Uterus (tissue), 4 donors: ENCODE results near the gene FAM185A. TPM values are rescaled to one million over a fixed set of nuclear protein-coding genes. Genes with fewer than 3 reads are reported as not detected.

ENCODE experiments used
- DNase-seq, 2 donors: peaks; one replicate each; pipeline ENCODE4 v3.0.0-alpha.2; 2019 to 2020
- H3K27ac ChIP-seq, 2 donors: fragments of 200-600 bp; sonication (generic); 1 replicate in 1 of 2; 2 replicates in 1 of 2; pipeline ENCODE4 v1.5.1; 2016 to 2018
- H3K27me3 ChIP-seq, 2 donors: fragments of 200-600 bp; sonication (generic); one replicate each; pipeline ENCODE4 v1.5.1; 2018 to 2019; ENCODE audit warnings: control low read depth in 1 of 2
- H3K36me3 ChIP-seq, 2 donors: fragments of 200-600 bp; sonication (generic); one replicate each; pipeline ENCODE4 v1.5.1; 2019; ENCODE audit warnings: control low read depth in 1 of 2
- H3K4me1 ChIP-seq, 2 donors: fragments of 200-600 bp; sonication (generic); one replicate each; pipeline ENCODE4 v1.5.1; 2018 to 2019; ENCODE audit warnings: control low read depth in 1 of 2
- H3K4me3 ChIP-seq, 2 donors: fragments of 200-600 bp; sonication (generic); 1 replicate in 1 of 2; 2 replicates in 1 of 2; pipeline ENCODE4 v1.5.1; 2018 to 2019; ENCODE audit warnings: mild to moderate bottlenecking in 1 of 2
- H3K9me3 ChIP-seq, 2 donors: fragments of 200-600 bp; sonication (generic); one replicate each; pipeline ENCODE4 v1.5.1; 2019; ENCODE audit warnings: control low read depth in 1 of 2
- POLR2A ChIP-seq, 2 donors: fragments of 450-650 bp; IDR thresholded peaks; one replicate each; pipeline ENCODE4 v1.6.1; 2016; ENCODE audit warnings: antibody characterized with exemption in 2 of 2, mild to moderate bottlenecking in 1 of 2, moderate library complexity in 1 of 2
- intact Hi-C: fragments of 100-400 bp; cut with DNase I; formaldehyde crosslinking; loops from one replicate; pipeline ENCODE4 v1.15.1; 2023; ENCODE audit warnings: low total_unique reads
- small RNA-seq: library from RNA; depleted of rRNA; stranded (forward); fragments of <200 nt; gene quantifications from one replicate; pipeline ENCODE3, GENCODE V24; 2016
- total RNA-seq, 4 donors: library from RNA; depleted of rRNA in 3 of 4; stranded (reverse); fragments of >200 nt in 3 of 4; gene quantifications; one replicate each; pipeline versions ENCODE4 v1.1.0 to v1.2.4, GENCODE V29; 2014 to 2023
- donor health status: DM: yes; HTN: yes; CAD: no.

The FAM185A gene
- total RNA-seq, 4 donors from 2014 or later: 0.59 to 118 (median 19.4) TPM

DNA sequence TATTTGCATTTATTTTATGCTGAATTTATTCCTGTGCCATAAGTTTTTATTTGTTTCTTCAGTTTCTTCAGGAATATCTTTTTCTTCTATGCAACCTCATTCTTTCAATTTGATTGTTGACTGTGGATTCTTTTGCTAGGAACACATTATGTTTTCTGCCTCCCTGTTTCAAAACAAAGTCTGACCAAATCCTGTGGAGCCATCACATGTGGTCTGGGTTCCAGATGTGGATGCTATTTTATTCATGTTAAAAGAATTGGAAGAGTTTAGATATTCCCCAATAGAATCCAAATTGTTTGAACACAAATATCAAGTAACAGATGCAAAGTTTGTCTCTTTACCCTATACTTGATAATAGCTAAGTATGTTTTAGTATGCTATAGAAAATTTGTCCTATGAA lies 107.2 kb downstream of the FAM185A start:
- no peak overlapping the region for H3K4me3 ChIP-seq
- H3K27ac ChIP-seq: no peak overlapping the region
- H3K4me1 ChIP-seq: no peaks in the 10 kb centered on the region
- H3K9me3 ChIP-seq: no peaks in the 10 kb centered on the region
- H3K36me3 ChIP-seq: no peaks in the 10 kb centered on the region
- H3K27me3 ChIP-seq: no peaks in the 10 kb centered on the region
- TF ChIP-seq POLR2A (IDR thresholded peaks at IDR 0.05): no peak
- intact Hi-C loops: no loop called here
- DNase-seq: no peak

Small RNA genes within 50 kb of the gene (small RNA-seq; reads per million reads assigned to genes)
- gene RNU6-1136P: not detected

Other genes with a start within 250 kb of the FAM185A start
- 10 to 100 TPM; 10.8 to 59.0 (median 21.2) TPM for gene RASA4B, start 231.2 kb upstream of the FAM185A start, total RNA-seq
- 10 to 100 TPM in 2 of 4 donors, 1 to 10 TPM in 1, not detected in 1; 1.8 to 64.0 (median 24.1) TPM for gene UPK3BL2, start 205.3 kb upstream of the FAM185A start, total RNA-seq
- gene SPDYE2, start 197.8 kb upstream of the FAM185A start, total RNA-seq: not detected
- gene POLR2J3, start 176.4 kb upstream of the FAM185A start, total RNA-seq: 10 to 100 TPM in 2 of 4 donors, 1 to 10 TPM in 1, under 1 TPM in 1; 0.77 to 50.7 (median 17.1) TPM
- 100 to 1,000 TPM in 1 of 4 donors, 10 to 100 TPM in 3; 31.4 to 283 (median 51.4) TPM for gene RASA4, start 132.2 kb upstream of the FAM185A start, total RNA-seq
- gene UPK3BL1, start 106.2 kb upstream of the FAM185A start, total RNA-seq: 10 to 100 TPM in 3 of 4 donors, not detected in 1; 16.0 to 31.8 (median 19.6) TPM
- gene SPDYE2B, start 98.7 kb upstream of the FAM185A start, total RNA-seq: not detected
- 10 to 100 TPM in 2 of 4 donors, 1 to 10 TPM in 2; 1.0 to 33.5 (median 7.5) TPM for gene POLR2J2, start 77.3 kb upstream of the FAM185A start, total RNA-seq
- gene LRRC17, start 164.0 kb downstream of the FAM185A start, total RNA-seq: 100 to 1,000 TPM in 1 of 4 donors, 1 to 10 TPM in 2, under 1 TPM in 1; 0.29 to 180 (median 4.9) TPM